IPS DF 6.9 (cell line): ENCODE results near the gene HSPA12A.

Source experiments
- DNase-seq: peaks from one replicate; pipeline ENCODE4 v3.0.0-alpha.2; 2013; ENCODE audit warnings: low read depth, low spot score
- H3K27ac ChIP-seq: one replicate; pipeline ENCODE4 v1.5.1; 2013; ENCODE audit warnings: low read length, control low read depth
- H3K27me3 ChIP-seq: 2 replicates; pipeline ENCODE4 v1.6.1; 2013; ENCODE audit warnings: mild to moderate bottlenecking, low read length; ENCODE audit not compliant: control insufficient read depth, insufficient read depth
- H3K36me3 ChIP-seq: 2 replicates; pipeline ENCODE4 v1.6.1; 2013; ENCODE audit warnings: low read length; ENCODE audit not compliant: control insufficient read depth, insufficient read depth
- H3K4me1 ChIP-seq: 2 replicates; pipeline ENCODE4 v1.6.1; 2013; ENCODE audit warnings: low read length; ENCODE audit not compliant: control insufficient read depth, insufficient read depth
- H3K4me3 ChIP-seq: 2 replicates; pipeline ENCODE4 v1.5.1; 2013; ENCODE audit warnings: mild to moderate bottlenecking, low read length
- H3K9me3 ChIP-seq: 2 replicates; pipeline ENCODE4 v1.6.1; 2013; ENCODE audit warnings: low read length, inconsistent platforms; ENCODE audit not compliant: control insufficient read depth, insufficient read depth
- WGBS: extraction: QIAGEN DNeasy Blood & Tissue Kit; methylation state at CpG from one replicate; pipeline ENCODE4 v1.1.7; 2013; ENCODE audit warnings: mixed read lengths, missing lambda C conversion rate; ENCODE audit not compliant: insufficient read length, insufficient coverage; 5-methylcytosine and 5-hydroxymethylcytosine counted together

The HSPA12A gene

DNA sequence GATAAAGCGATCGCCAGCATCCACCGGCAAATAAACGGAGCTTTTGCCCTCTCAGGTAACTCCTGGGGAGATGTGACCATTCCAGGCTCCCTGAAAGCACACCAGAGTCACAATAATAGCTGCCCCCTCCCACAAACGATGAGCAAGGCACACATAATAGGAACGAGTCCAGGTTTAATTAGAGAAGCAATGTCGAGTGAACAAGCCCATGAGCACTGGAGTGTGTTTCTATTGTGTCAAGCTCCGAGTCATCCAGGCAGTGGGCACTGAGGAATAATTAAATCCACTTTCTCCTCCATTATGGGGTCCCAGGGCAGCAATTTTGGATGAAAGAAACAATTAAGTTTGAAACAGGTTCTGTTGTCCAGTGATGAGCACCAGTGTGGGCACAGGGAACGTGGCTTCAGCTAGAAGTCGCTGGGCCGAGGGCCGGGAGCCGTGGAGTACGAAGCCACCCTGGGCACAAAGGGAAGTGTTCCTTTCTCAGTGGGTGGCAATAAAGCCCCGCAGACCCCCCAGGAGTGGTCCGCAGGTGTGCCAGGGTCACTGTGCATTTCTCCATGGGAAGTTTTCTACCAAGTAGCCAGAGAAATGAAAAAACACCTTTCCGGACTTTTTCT lies 109.7 kb downstream of the HSPA12A start:
- H3K36me3 ChIP-seq = no peaks in the 10 kb centered on the region
- no peak overlapping the region for H3K4me3 ChIP-seq
- WGBS = no CpG with 5 or more reads among the region's 17 CpGs
- H3K27me3 ChIP-seq = no peaks in the 10 kb centered on the region
- H3K4me1 ChIP-seq = peaks cover 1% of the 10 kb centered on the region; the same call in 1 of the 2 replicates
- H3K9me3 ChIP-seq = no peaks in the 10 kb centered on the region
- DNase-seq = no peak
- H3K27ac ChIP-seq = no peak overlapping the region

DNA sequence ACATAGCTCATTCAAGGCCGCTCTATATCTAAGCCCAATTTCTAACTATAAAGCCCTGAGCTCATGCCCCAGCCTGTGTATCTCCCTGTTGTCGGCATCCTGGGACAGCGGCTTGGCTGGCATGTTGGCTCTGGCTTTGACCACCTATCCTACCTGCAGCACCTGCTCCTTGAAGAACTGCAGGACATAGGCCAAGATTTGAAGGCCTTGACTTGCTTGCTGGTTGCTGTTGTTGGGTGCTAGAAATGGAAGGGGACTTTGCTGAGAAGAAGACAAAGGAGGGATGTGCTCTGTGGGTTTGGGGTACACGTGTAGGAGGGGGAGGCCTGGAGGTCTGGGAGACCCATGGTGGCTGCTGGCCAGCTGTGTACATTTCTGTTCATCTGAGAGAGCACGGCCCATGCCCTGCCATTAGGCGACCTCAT lies 110.5 kb downstream of the HSPA12A start:
- Histone ChIP-seq H3K4me3 (no peak overlapping the region), H3K4me1 (peaks cover 1% of the 10 kb centered on the region; the same call in 1 of the 2 replicates), H3K27me3 (no peaks in the 10 kb centered on the region), H3K36me3 (no peaks in the 10 kb centered on the region), H3K27ac (no peak overlapping the region), H3K9me3 (no peaks in the 10 kb centered on the region)
- DNase-seq = no peak
- WGBS = no CpG with 5 or more reads among the region's 6 CpGs

DNA sequence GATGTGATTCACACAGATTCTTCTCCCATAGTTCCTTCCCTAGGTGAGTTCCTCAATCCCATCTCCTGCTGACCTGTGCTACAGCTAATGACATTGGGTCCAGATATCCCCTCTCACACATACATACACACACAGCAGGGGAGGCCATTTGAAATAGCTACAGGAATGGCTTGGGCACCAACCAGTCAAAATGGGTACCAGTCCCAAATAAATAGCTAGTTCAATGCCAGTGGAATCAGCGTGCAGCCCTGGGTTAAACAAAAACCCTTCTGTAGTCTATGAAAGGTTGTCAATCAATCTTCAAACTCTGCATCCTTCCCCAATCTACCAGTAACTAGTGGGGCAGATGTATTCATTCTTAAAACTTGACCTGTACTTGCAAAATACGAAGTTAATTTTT lies 112.3 kb downstream of the HSPA12A start:
- H3K4me1 ChIP-seq = peaks cover 1% of the 10 kb centered on the region; the same call in 1 of the 2 replicates
- H3K27ac ChIP-seq = no peak overlapping the region
- H3K9me3 ChIP-seq = no peaks in the 10 kb centered on the region
- no CpG with 5 or more reads among the region's 2 CpGs for WGBS
- H3K27me3 ChIP-seq = no peaks in the 10 kb centered on the region
- DNase-seq = no peak
- no peaks in the 10 kb centered on the region for H3K36me3 ChIP-seq
- no peak overlapping the region for H3K4me3 ChIP-seq

DNA sequence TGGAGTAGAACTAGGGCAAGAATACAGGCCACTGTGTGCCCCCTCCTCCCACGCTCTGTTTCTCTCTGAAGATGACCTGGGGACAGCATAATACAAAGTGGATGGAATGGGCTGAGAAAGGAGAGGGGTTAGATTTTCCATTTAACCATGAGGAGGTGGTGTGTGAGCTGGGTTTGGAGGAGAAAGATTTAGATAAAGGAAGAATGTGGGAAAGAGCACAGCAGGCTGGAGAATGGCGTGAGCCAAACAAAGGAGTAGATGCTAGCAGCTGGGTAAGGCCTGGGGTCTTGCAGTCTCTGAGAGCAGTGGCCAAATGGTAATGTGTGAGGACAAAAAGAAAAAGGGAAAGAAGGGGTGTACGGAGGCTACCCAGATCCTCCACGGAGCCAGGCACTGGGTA lies 113.0 kb downstream of the HSPA12A start:
- Histone ChIP-seq H3K9me3 (no peaks in the 10 kb centered on the region), H3K4me1 (no peaks in the 10 kb centered on the region), H3K4me3 (no peak overlapping the region), H3K36me3 (no peaks in the 10 kb centered on the region), H3K27me3 (no peaks in the 10 kb centered on the region), H3K27ac (no peak overlapping the region)
- DNase-seq = no peak
- whole genome bisulfite sequencing = no CpG with 5 or more reads among the region's 4 CpGs

DNA sequence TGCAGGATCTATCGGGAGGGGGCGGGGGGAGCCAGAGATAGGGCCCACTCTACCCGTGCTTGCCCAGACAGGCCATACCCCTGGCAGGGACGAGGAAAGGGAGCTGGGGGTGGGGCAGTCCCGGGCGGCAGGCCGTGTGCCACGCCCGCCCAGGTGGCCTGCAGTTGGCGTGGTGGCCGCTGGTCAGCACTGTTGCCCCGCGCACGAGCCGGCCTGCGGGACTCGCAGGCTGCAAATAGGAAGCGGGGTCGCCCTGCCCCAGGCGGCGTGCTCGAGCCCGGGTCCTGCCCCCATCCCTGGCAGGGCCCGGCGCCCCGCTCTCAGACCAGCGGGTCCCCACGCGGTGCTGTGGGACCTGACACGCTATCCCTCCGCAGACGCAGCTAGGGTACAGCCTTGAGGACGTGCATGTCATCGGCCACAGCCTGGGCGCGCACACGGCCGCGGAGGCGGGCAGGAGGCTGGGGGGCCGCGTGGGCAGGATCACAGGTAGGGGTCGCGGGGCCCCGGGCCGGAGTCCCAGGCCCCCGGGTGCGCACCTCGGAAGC lies 114.9 kb downstream of the HSPA12A start:
- H3K27me3 ChIP-seq = no peaks in the 10 kb centered on the region
- H3K4me1 ChIP-seq = no peaks in the 10 kb centered on the region
- DNase-seq = peak; percentile 41
- no peak overlapping the region for H3K27ac ChIP-seq
- H3K36me3 ChIP-seq = no peaks in the 10 kb centered on the region
- WGBS = no CpG with 5 or more reads among the region's 49 CpGs
- H3K4me3 ChIP-seq = peak overlapping the region; percentile 66; the same call in 1 of the 2 replicates
- no peaks in the 10 kb centered on the region for H3K9me3 ChIP-seq

DNA sequence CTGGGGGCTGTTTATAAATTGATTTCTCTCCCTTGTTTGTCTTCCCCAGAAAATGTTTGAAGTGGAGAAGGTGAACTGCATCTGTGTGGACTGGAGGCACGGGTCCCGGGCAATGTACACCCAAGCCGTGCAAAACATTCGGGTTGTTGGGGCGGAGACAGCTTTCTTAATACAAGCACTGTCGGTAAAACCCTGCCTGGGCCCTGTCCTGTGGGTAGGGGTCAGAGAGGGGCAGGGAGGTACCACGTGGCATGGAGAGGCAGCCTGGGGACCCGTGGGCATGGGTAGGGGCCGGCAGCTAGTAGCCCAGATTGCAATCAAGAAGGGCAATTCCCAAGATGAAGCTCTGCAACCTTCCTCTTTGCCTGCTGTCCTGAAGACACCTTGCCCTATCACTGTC lies 115.6 kb downstream of the HSPA12A start:
- H3K4me1 ChIP-seq = no peaks in the 10 kb centered on the region
- no peak overlapping the region for H3K27ac ChIP-seq
- no peak overlapping the region for H3K4me3 ChIP-seq
- H3K36me3 ChIP-seq = no peaks in the 10 kb centered on the region
- no peak for DNase-seq
- WGBS = no CpG with 5 or more reads among the region's 9 CpGs
- no peaks in the 10 kb centered on the region for H3K27me3 ChIP-seq
- H3K9me3 ChIP-seq = no peaks in the 10 kb centered on the region

DNA sequence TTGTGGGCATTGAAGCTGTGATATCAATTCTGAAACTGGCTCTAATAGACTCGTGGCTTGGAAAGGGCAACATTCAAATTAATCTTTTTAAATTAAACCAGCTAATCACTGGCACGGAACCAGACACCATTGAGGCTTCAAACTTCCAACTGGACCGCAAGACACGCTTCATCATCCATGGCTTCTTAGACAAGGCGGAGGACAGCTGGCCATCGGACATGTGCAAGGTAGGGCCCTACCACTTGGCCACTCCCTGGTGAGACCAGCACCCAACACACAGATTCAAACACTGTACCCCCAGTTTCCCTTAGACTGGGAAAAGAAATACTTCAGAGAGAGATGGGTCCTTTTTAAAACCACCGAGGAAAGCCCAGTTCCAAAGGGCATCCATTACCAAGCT lies 116.5 kb downstream of the HSPA12A start:
- Histone ChIP-seq H3K4me3 (no peak overlapping the region), H3K27ac (no peak overlapping the region), H3K4me1 (no peaks in the 10 kb centered on the region), H3K9me3 (no peaks in the 10 kb centered on the region), H3K27me3 (no peaks in the 10 kb centered on the region), H3K36me3 (no peaks in the 10 kb centered on the region)
- WGBS = no CpG with 5 or more reads among the region's 7 CpGs
- no peak for DNase-seq

DNA sequence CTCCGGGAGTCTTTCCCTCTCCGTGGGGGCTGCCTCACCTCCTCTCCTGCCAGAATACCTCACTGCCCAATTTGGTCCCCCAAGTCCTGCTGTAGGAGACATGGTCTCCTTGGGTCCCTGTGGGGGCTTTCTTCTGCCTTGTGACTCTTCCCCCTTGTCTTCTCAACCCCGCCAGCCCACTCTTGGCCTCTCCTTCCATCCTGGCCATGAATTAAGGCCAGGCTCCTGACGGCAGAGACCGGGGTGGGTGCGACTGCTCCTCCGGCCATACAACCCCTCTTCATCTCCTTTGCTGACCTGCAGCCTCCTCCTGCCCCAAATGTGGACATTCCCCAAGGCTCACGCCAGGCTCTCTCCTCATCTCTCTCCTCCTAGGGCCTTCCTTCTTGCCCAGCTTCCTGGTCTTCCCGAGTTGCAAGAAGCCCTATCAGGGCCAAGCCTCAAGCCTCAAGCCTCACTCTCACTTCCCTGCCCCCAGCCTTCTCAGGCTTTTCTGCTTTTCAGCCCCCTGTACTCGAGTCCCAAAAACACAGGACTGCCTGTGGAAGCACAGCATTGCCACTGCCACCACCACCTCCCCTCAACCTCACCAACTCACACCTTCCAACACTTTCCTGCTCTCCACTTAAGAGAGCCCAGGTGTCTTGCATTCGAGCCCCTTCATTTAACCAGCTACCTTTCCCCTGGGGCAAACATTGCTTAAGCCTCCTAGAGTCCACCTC lies 120.3 kb downstream of the HSPA12A start:
- Histone ChIP-seq H3K36me3 (no peaks in the 10 kb centered on the region), H3K27me3 (no peaks in the 10 kb centered on the region), H3K9me3 (no peaks in the 10 kb centered on the region), H3K4me3 (no peak overlapping the region), H3K4me1 (no peaks in the 10 kb centered on the region), H3K27ac (no peak overlapping the region)
- WGBS = no CpG with 5 or more reads among the region's 11 CpGs
- DNase-seq = no peak

DNA sequence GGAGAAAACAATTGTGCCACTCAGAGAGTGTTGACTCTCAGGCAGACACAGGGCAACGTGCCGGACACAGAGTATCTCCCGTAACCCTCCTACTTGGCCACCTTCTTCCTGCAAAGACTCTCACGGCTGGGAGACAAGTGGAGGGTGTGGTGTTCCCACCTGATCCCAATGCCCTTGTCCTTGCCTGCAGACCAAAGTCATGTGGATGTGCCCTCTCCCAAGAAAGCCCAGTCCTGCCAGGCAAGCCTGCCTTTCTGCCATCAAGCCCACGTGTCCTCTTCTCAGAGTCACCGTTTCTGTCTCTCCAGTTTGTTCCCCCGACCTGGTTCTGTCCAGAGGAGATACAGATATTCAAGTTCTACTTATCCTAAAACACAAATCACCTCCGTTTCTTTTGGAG lies 120.9 kb downstream of the HSPA12A start:
- DNase-seq = no peak
- Histone ChIP-seq H3K4me3 (no peak overlapping the region), H3K36me3 (no peaks in the 10 kb centered on the region), H3K27me3 (no peaks in the 10 kb centered on the region), H3K27ac (no peak overlapping the region), H3K4me1 (no peaks in the 10 kb centered on the region), H3K9me3 (no peaks in the 10 kb centered on the region)
- no CpG with 5 or more reads among the region's 8 CpGs for WGBS
